ENCODE results near the gene PPTC7.
"Not testable (repeated sequence)": the region's sequence is repeated elsewhere in the genome, so short reads cannot be mapped to it uniquely, and the experiment has no call there.

The PPTC7 gene

GRCh38 chr12:110564471-110564991, 18.6 kb downstream of the PPTC7 start:
- Mint-ChIP-seq H3K36me3 (ENCODE audit: low read depth) (peaks cover 3% of the 10 kb centered on the region), H3K4me1 (peaks cover 24% of the 10 kb centered on the region), H3K4me3 (no peak overlapping the region), H3K27me3 (ENCODE audit: low read depth) (no peaks in the 10 kb centered on the region), H3K9me3 (peaks cover under 1% of the 10 kb centered on the region), H3K27ac (peak overlapping the region; percentile 73 to 80 (median 75))
- TF ChIP-seq, protein P1, sequence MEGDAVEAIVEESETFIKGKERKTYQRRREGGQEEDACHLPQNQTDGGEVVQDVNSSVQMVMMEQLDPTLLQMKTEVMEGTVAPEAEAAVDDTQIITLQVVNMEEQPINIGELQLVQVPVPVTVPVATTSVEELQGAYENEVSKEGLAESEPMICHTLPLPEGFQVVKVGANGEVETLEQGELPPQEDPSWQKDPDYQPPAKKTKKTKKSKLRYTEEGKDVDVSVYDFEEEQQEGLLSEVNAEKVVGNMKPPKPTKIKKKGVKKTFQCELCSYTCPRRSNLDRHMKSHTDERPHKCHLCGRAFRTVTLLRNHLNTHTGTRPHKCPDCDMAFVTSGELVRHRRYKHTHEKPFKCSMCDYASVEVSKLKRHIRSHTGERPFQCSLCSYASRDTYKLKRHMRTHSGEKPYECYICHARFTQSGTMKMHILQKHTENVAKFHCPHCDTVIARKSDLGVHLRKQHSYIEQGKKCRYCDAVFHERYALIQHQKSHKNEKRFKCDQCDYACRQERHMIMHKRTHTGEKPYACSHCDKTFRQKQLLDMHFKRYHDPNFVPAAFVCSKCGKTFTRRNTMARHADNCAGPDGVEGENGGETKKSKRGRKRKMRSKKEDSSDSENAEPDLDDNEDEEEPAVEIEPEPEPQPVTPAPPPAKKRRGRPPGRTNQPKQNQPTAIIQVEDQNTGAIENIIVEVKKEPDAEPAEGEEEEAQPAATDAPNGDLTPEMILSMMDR (IDR thresholded peaks at IDR 0.05; ENCODE audit: unreplicated experiment in 3 of 3): no peak

GRCh38 chr12:110563702-110564470, 19.2 kb downstream of the PPTC7 start:
- Mint-ChIP-seq H3K4me1 (peaks cover 24% of the 10 kb centered on the region), H3K4me3 (no peak overlapping the region), H3K9me3 (no peaks in the 10 kb centered on the region), H3K27me3 (ENCODE audit: low read depth) (no peaks in the 10 kb centered on the region), H3K27ac (peak overlapping the region; percentile 73 to 80 (median 75)), H3K36me3 (ENCODE audit: low read depth) (no peaks in the 10 kb centered on the region)
- TF ChIP-seq, protein P1 (IDR thresholded peaks at IDR 0.05; ENCODE audit: unreplicated experiment in 3 of 3): no peak

DNA sequence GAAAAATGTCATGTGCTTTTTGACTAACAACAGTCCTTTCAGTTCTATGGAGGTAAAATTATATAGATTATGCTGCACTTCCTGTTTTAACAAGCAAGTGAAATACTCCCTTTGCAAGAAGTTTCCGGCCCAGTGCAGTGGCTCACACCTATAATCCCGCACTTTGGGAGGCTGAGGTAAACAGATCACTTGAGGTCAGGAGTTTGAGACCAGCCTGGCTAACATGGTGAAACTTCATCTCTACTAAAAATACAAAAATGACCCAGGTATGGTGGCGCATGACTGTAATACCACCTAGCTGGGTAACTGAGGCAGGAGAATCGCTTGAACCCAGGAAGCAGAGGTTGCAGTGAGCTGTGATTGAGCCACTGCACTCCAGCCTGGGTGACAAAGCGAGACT, 20.7 kb downstream of the PPTC7 start:
- not testable (repeated sequence) for H3K36me3 Mint-ChIP-seq (ENCODE audit: low read depth); H3K27ac Mint-ChIP-seq; H3K9me3 Mint-ChIP-seq; H3K4me3 Mint-ChIP-seq; H3K27me3 Mint-ChIP-seq (ENCODE audit: low read depth)
- H3K4me1 Mint-ChIP-seq: peaks cover 24% of the 10 kb centered on the region

DNA sequence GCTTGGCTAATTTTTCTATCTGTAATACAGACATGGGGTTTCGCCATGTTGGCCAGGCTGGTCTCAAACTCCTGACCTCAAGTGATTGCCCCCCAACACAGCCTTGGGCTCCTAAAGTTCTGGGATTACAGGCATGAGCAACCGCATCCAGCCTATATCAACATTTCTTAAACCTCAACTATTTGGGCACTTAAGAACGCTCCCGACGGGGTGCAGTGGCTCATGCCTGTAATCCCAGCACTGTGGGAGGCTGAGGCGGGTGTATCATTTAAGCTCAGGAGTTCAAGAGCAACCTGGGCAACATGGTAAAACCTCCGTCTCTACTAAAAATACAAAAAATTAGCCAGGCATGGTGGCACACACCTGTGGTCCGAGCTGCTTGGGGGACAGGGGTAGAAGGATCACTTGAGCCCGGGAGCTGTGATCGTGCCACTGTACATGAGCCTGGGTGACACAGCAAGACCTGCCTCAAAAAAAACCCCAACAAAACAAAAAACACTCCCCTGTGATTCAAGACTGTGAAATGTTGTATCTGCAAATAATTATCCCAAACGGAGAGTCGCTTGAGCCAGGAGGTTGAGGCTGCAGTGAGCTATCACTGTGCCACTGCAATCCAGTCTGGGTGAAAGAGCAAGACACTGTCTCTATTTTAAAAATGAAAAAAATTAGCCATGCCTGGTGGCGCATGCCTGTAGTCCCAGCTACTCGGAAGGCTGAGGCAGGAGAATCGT, 21.5 kb downstream of the PPTC7 start:
- no peaks in the 10 kb centered on the region for H3K9me3 Mint-ChIP-seq
- peaks cover 10% of the 10 kb centered on the region for H3K36me3 Mint-ChIP-seq (ENCODE audit: low read depth)
- H3K4me3 Mint-ChIP-seq: no peak overlapping the region
- TF ChIP-seq, protein P1 (IDR thresholded peaks at IDR 0.05; ENCODE audit: unreplicated experiment in 3 of 3): no peak
- peak overlapping the region in 1 of 3 experiments; percentile 46 for H3K27ac Mint-ChIP-seq
- no peaks in the 10 kb centered on the region for H3K27me3 Mint-ChIP-seq (ENCODE audit: low read depth)
- peaks cover 24% of the 10 kb centered on the region for H3K4me1 Mint-ChIP-seq

GRCh38 chr12:110560946-110561345, 22.2 kb downstream of the PPTC7 start:
- H3K36me3 Mint-ChIP-seq (ENCODE audit: low read depth): peaks cover 10% of the 10 kb centered on the region
- peaks cover 27% of the 10 kb centered on the region for H3K4me1 Mint-ChIP-seq
- no peaks in the 10 kb centered on the region for H3K27me3 Mint-ChIP-seq (ENCODE audit: low read depth)
- TF ChIP-seq, protein P1 (IDR thresholded peaks at IDR 0.05; ENCODE audit: unreplicated experiment in 3 of 3): no peak
- H3K4me3 Mint-ChIP-seq: no peak overlapping the region
- H3K9me3 Mint-ChIP-seq: no peaks in the 10 kb centered on the region
- H3K27ac Mint-ChIP-seq: peak overlapping the region; percentile 18 to 52 (median 46)

DNA sequence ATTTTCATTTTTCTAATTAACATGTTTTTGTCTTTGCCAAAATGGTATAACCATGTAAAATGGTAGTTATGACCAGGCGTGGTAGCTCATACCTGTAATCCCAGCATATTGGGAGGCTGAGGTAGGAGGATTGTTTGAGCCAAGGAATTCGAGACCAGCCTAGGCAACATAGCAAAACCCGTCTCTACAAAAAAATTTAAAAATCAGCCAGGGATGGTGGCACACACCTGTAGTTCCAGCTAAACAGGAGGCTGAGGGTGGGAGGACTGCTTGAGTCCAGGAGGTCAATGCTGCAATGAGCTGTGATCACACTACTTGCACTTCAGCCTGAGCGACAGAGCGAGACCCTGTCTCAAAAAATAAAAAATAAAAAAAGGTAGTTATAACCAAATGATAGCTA, 23.1 kb downstream of the PPTC7 start:
- Mint-ChIP-seq H3K27me3 (ENCODE audit: low read depth) (no peaks in the 10 kb centered on the region), H3K27ac (no peak overlapping the region), H3K4me3 (no peak overlapping the region), H3K4me1 (peaks cover 30% of the 10 kb centered on the region), H3K36me3 (ENCODE audit: low read depth) (peaks cover 10% of the 10 kb centered on the region), H3K9me3 (no peaks in the 10 kb centered on the region)
- TF ChIP-seq, protein P1 (IDR thresholded peaks at IDR 0.05; ENCODE audit: unreplicated experiment in 3 of 3): no peak

DNA sequence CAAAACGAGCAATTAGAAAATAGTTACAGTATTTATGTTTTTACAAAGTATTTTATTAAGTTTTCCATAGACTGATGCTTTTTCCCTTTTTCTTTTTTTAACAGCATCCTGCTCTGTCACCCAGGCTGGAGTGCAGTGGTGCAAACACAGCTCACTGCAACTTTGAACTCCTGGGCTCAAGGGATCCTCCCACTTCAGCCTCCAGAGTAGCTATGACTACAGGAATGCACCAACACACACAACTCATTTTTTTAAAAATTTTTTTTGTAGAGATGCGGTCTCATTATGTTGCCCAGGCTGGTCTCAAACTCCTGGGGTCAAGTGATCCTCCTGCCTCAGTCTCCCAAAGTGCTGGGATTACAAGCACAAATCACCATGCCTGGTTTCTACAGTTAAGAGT, 24.2 kb downstream of the PPTC7 start:
- H3K27me3 Mint-ChIP-seq (ENCODE audit: low read depth); H3K36me3 Mint-ChIP-seq (ENCODE audit: low read depth); H3K9me3 Mint-ChIP-seq: not testable (repeated sequence)

More for the DNA sequence above, 24.2 kb downstream of the PPTC7 start:
- not testable (repeated sequence) for H3K4me3 Mint-ChIP-seq, H3K27ac Mint-ChIP-seq
- peaks cover 28% of the 10 kb centered on the region for H3K4me1 Mint-ChIP-seq
